ENCODE measurements around the gene SPATS1. TPM values are rescaled to one million over a fixed set of nuclear protein-coding genes. Genes with fewer than 3 reads are reported as not detected.
A peak's percentile ranks its signal among the peaks of the same experiment; 100 is the strongest.

Gene SPATS1
- total RNA-seq, 1 donor from 2014 or later, result not detected

DNA sequence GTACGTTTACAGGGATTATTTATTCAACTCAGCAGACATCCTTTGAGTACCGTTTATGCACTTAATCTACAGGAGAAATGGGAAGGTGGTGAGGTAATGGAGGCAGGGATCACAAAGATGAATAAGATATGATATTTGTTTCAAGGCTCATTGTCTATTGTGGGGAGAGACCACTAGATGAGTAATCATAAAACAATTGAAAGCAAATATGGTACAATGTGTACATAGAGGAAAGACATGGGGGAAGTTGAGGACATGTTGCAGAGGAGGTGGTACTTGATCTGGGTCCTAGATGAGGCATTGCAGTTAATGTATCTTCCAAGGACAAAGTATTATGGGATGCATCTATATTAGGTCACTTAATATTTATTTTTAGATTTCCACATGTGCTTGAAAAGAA is 31.3 kb downstream of the SPATS1 start:
- DNase-seq (ENCODE audit: missing footprints) (no peak), ATAC-seq (no peak)
- intact Hi-C loops (cut with DNase I), result no loop called here

DNA sequence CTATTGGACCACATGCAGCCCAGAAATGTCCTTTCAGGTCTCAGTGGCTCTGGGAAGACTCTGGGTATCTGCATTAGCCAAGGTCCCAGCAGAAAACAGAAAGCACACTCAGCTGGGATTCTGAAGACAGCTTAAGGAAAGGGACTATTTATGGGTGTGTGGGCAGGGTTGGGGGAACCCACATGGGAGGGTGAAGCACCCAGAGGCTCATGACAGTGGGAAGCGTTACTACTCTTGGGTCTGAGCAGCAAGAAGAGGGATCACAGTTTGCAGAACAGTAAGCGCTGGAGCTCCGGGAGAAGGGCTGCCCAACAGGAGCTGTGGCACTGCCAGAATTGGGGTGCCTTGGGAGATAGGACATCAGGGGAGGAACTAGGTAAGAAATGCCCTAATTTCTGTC is 32.6 kb downstream of the SPATS1 start:
- ATAC-seq (no peak), DNase-seq (ENCODE audit: missing footprints) (no peak)
- intact Hi-C loops (cut with DNase I), result no loop called here

DNA sequence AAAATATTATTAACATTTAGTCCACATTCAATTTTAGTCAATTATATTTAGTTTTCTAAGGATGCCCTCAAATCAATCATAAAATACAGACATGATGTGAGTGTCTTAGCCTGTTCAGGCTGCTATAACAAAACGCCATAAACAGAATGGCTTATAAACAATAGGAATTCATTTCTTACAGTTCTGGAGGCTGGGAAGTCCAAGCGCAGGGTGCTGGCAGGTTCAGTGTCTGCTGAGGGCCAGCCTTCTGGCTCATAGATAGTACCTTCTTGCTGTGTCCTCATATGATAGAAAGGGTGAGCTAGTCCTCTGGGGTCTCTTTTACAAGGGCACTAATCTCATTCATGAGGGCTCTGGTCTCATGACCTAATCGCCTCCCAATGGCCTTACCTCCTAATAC is 35.0 kb downstream of the SPATS1 start:
- intact Hi-C loops (cut with DNase I), result no loop called here
- no peak for DNase-seq (ENCODE audit: missing footprints)

DNA sequence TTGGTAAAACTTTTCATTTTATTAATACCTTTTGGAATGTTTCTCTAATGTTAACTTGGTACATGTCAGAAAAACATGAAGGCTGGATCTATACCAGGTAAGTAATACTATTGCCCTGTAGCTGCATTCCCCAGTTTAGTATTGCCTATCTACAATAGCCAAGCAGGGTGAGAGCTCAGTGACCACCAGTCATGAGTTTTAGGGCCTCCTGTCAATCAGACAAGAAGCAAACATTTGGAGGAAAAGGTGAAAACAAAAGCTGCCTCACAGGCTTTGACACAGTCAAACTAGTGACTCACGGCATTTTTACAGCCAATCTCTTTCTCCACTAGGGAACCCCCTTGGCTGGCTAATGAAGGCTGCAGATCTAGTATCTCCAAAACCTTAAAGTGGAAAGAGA is 35.5 kb downstream of the SPATS1 start:
- DNase-seq (ENCODE audit: missing footprints) (no peak), ATAC-seq (no peak)
- intact Hi-C loops (cut with DNase I), result no loop called here

More for the DNA sequence above, 35.0 kb downstream of the SPATS1 start:
- no peak for ATAC-seq

DNA sequence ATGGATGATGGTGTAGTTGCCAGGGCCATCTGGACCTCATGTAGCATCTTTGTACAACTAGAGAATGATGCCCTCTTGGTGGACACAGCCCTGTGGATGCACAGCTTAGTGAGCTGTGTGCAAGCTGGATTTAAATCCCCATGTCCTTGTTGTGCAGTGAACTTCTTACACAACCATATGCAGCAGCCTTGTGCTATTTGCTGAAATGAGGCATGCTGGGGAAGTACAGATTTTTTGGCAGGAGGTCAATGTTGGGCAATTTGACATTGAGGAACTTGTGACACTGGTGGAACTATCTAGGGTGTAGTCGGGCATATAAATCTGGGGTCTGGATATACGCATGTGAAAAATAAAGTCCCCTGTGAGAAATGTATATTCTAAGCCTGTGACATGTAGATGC is 39.3 kb downstream of the SPATS1 start:
- intact Hi-C loops (cut with DNase I), result no loop called here
- ATAC-seq (peak; percentile 52), DNase-seq (ENCODE audit: missing footprints) (no peak)

DNA sequence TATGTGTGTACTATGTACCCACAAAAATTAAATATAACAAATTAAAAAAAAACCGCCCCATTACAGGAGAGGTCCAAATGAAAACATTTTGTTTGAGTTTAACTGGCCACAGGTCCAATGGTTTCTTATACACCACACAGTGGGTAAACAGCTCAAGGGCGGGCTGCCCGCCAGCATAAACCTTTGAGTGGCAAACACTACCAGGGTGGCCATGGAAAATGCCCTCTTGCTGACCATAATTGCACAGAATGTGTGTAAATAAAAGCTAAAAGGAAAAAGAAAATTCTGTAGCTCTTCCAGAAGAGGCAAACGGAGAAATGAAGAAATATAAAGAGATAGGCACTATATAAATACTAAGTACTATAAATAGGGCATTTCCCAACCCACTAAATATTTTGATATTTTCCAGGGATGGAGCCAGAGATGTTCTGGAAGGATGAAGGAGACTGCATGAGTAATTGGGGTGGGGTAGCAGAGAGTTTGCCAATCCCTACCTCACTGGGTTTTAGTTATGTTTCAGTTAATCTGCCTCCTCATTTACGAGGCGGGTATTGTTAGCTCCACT is 44.0 kb downstream of the SPATS1 start:
- intact Hi-C loops (cut with DNase I), result no loop called here
- ATAC-seq, result peak; percentile 14
- DNase-seq (ENCODE audit: missing footprints), result peak; percentile 61

DNA sequence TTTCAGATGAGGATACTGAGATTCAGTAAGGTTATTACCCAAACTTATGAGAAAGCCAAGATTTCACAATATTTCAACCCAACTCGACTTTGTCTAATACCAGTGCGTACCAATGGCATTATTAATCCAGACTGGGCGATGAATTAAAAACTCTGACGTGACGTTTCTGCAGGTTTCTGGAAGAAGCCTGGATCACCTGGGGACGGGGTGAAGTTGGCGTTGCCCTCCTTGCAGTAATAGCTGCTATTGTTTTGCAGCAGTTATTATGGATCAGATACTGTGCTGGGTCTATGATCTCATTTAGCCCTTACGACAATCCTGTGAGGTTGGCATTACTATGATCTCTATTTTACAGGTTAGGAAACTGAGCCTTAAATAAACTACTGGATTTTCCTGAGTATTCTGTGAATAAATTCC is 44.5 kb downstream of the SPATS1 start:
- no peak for DNase-seq (ENCODE audit: missing footprints)
- peak; percentile 14 for ATAC-seq
- intact Hi-C loops (cut with DNase I), result no loop called here

DNA sequence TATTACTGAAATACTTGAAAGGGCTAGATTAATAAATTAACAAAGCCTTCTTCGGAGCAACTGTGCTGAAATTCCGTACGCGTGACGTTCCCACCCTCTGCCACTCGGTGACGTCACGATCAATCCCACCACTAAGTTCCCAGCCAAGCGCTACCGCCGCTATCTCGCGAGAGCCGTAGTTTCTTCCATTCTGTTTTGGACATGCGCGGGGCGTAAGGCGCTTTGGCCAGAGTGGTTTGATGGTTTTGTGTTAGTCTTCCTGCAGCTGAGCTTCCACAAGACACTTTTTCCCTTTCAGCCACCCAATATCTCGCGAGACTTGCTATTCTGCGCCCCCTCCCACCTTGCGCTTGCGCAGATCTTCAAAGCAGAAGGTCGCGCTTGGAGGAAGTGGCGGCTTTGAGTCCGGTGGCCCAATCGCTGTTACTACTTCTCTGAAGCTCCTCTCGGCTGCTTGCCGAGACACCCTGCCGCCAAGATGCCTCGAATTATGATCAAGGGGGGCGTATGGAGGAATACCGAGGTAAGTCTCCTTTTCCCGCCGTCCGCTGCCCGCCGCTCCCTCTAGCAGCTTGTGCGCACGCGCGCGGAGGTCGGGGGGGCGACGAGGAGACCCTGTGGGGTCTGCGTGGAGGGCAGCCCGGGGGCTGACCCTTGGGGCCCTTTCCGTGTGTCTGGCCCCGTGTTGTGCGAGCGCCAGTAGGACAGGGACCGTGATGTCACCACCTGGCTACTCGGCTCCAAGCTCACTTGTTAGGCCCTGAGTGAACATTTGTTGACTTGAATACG is 45.1 kb downstream of the SPATS1 start, which contains the start of gene CDC5L:
Gene CDC5L (plus strand): TSS at position 361 of the 789 bp plus-strand sequence. CDS start 118 bp downstream, at position 479.
- ATAC-seq, result peak; percentile 92
- intact Hi-C loops (cut with DNase I), result no loop called here
- DNase-seq (ENCODE audit: missing footprints), result peak; percentile 95

DNA sequence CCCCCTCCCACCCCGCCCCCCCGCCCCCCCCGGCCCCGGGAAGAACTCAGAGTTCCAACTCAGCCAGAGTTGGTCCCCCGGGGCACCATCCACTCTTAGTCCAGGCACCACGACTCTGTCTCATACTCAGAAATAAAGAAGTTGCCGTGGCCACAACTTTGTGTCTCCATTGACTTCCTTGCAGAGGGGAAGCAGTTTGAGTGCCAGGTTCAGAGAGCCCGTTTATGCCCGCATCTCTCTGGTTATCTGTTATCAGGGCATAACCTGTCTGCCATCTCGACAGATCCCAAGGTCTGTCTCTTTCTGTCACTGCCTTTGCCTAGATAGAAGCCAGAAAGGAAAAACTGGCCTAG is 45.7 kb downstream of the SPATS1 start:
- ATAC-seq (no peak), DNase-seq (ENCODE audit: missing footprints) (no peak)
- intact Hi-C loops (cut with DNase I), result no loop called here

DNA sequence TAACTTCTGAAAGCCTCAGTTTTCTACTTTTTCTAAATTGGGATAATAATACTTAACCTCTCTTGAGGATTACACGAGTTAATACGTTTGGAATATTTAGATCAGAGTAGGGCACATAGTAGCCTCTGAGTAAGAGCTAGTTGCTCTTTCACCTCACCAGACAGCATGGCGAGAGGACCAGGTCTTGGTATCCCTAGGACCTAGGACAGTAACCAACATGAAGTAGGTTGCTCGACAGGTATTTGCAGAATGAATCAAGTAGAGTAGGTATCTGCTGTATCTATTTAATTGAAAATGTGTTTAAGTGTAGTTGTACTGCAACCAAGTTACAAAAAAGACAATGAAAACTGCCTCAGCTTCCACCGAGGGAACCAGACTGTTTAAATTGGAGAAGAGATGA is 46.4 kb downstream of the SPATS1 start:
- intact Hi-C loops (cut with DNase I), result no loop called here
- ATAC-seq (no peak), DNase-seq (ENCODE audit: missing footprints) (no peak)

DNA sequence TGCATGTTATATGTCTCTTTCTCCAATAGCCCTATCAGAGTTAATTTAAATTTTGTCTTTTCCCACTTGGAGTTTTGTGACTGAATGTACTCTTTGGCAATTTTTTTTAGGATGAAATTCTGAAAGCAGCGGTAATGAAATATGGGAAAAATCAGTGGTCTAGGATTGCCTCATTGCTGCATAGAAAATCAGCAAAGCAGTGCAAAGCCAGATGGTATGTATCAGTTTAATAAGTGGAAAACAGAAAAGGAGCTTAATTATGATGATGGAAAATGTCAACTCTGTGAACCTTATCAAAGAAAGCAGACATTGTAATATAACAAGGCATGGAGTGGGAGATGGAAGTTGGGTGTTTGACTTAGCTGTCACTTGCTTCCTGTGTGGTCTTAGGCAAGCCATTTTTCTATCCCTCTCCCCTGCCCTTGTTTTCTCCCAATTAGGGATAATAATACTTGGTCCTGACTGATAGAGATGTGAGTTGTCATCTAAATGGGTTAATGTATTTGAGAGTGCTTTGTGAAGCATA is 47.8 kb downstream of the SPATS1 start:
- ATAC-seq (no peak), DNase-seq (ENCODE audit: missing footprints) (no peak)
- intact Hi-C loops (cut with DNase I), result no loop called here

Other genes with a start within 250 kb of the SPATS1 start
- 41.7 TPM for gene MRPL14, start 215.2 kb upstream of the SPATS1 start, total RNA-seq
- gene TMEM63B, start 215.1 kb upstream of the SPATS1 start, total RNA-seq, result 44.5 TPM
- 0.27 TPM for gene CAPN11, start 183.8 kb upstream of the SPATS1 start, total RNA-seq
- gene MYMX, start 125.7 kb upstream of the SPATS1 start, total RNA-seq, result not detected
- 170 TPM for gene SLC29A1, start 119.1 kb upstream of the SPATS1 start, total RNA-seq
- 867 TPM for gene HSP90AB1, start 95.5 kb upstream of the SPATS1 start, total RNA-seq
- gene SLC35B2, start 85.1 kb upstream of the SPATS1 start, total RNA-seq, result 21.3 TPM
- 2.4 TPM for gene NFKBIE, start 77.1 kb upstream of the SPATS1 start, total RNA-seq
- not detected for gene TMEM151B, start 72.2 kb upstream of the SPATS1 start, total RNA-seq
- gene AARS2, start 29.3 kb upstream of the SPATS1 start, total RNA-seq, result 10.6 TPM
- 18.6 TPM for gene CDC5L, start 45.1 kb downstream of the SPATS1 start, total RNA-seq

Measured in Right ventricle myocardium inferior (tissue), 1 donor.